Caco-2 (cell line): ENCODE data around the gene NEB. TPM values are rescaled to one million over a fixed set of nuclear protein-coding genes. Genes with fewer than 3 reads are reported as not detected.

Experiments used
- BruUV-seq: library from RNA; stranded (reverse); fragments of 400-500 nt; replicated peaks from 2 replicates; lab custom pipeline; 2021; lab: Mats Ljungman, UMichigan
- CTCF ChIA-PET: fragments of 300-600 bp; sonication (Branson Sonifier 250); formaldehyde crosslinking; loops from one replicate; lab custom pipeline; 2022; ENCODE audit warnings: antibody characterized with exemption; lab: Charles Lee
- POLR2A ChIA-PET: fragments of 300-600 bp; sonication (Branson Sonifier 250); formaldehyde crosslinking; loops from one replicate; lab custom pipeline; 2022; ENCODE audit warnings: antibody characterized with exemption; lab: Charles Lee
- DNase-seq, 2 experiments: peaks; one replicate each; pipeline versions ENCODE4 v3.0.0 to v3.0.0-alpha.2; 2020 to 2022
- H3K27me3 ChIP-seq: replicated peaks from 2 replicates; pipeline ENCODE4 v1.6.0; 2011; ENCODE audit warnings: low read length; ENCODE audit not compliant: control insufficient read depth, insufficient read depth
- H3K36me3 ChIP-seq: 2 replicates; pipeline ENCODE4 v1.5.1; 2011; ENCODE audit warnings: low read length; ENCODE audit not compliant: control insufficient read depth, insufficient read depth
- H3K4me1 ChIP-seq: fragments of 250-450 bp; sonication (Bioruptor Pico); 2 replicates; pipeline ENCODE4 v1.5.1; 2020; ENCODE audit warnings: mild to moderate bottlenecking
- H3K4me3 ChIP-seq: 2 replicates; pipeline ENCODE4 v1.5.1; 2011; ENCODE audit warnings: low read depth, mild to moderate bottlenecking, control low read depth, low read length
- H3K9me3 ChIP-seq: fragments of 250-450 bp; sonication (Bioruptor Pico); 2 replicates; pipeline ENCODE4 v1.5.1; 2020; ENCODE audit warnings: mild to moderate bottlenecking, moderate library complexity
- H3K27ac Mint-ChIP-seq: one replicate; pipeline ENCODE4 v1.8.0; 2022; ENCODE audit warnings: mixed read lengths; ENCODE audit not compliant: unreplicated experiment
- H3K27me3 Mint-ChIP-seq: one replicate; pipeline ENCODE4 v1.8.0; 2022; ENCODE audit warnings: mixed read lengths; ENCODE audit not compliant: insufficient read depth, unreplicated experiment
- H3K36me3 Mint-ChIP-seq: one replicate; pipeline ENCODE4 v1.8.0; 2022; ENCODE audit warnings: mild to moderate bottlenecking, mixed read lengths; ENCODE audit not compliant: insufficient read depth, unreplicated experiment
- H3K4me1 Mint-ChIP-seq: one replicate; pipeline ENCODE4 v1.8.0; 2022; ENCODE audit warnings: low read depth, mixed read lengths; ENCODE audit not compliant: unreplicated experiment
- H3K4me3 Mint-ChIP-seq: one replicate; pipeline ENCODE4 v1.8.0; 2022; ENCODE audit warnings: mild to moderate bottlenecking, moderate library complexity, mixed read lengths; ENCODE audit not compliant: unreplicated experiment
- H3K9me3 Mint-ChIP-seq: one replicate; pipeline ENCODE4 v1.8.0; 2022; ENCODE audit warnings: mixed read lengths; ENCODE audit not compliant: unreplicated experiment
- intact Hi-C: fragments of 100-400 bp; cut with micrococcal nuclease; formaldehyde crosslinking; loops from one replicate; pipeline ENCODE4 v1.10.0; 2022; ENCODE audit not compliant: unreplicated experiment
- total RNA-seq: library from RNA; stranded (reverse); gene quantifications from 2 replicates; pipeline ENCODE4 v1.2.3, GENCODE V29; 2022
- TF ChIP-seq, protein P1 (sequence below), 2 experiments: fragments of 200-600 bp in 1 of 2; IDR thresholded peaks; 1 replicate in 1 of 2; 2 replicates in 1 of 2; pipeline versions ENCODE4 v1.5.1 to v1.8.0; 2011 to 2022; ENCODE audit warnings: antibody characterized with exemption in 1 of 2, control low read depth in 1 of 2, inconsistent platforms in 1 of 2, low read depth in 1 of 2, low read length in 1 of 2, mild to moderate bottlenecking in 1 of 2, moderate library complexity in 1 of 2; ENCODE audit not compliant: insufficient read depth in 1 of 2, severe bottlenecking in 1 of 2, unreplicated experiment in 1 of 2

The NEB gene
- total RNA-seq, 1 experiment from 2014 or later = 14.7 TPM

DNA sequence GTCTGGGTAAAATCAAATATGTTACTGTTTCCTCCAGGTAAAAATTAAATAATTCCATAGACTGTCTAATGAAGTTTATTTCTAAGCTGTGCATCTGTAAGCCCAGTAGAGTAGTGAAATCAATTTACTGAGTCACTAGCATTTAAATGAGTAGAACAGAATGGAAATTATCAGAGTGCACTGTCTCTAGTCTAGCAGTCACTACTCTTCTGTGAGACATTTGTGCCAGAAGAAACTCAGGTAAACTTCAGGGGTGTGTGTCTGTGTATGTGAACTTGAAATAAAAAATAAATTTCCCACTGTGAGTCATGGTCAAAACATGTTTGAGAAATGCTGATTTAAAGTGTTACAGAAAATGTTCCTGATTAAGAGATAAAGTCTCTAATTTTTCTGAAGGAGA lies 178.2 kb downstream of the NEB start:
- BruUV-seq = no TSS peak
- Mint-ChIP-seq H3K36me3 (no peaks in the 10 kb centered on the region), H3K9me3 (no peaks in the 10 kb centered on the region), H3K27ac (no peak overlapping the region), H3K27me3 (no peaks in the 10 kb centered on the region), H3K4me3 (no peak overlapping the region), H3K4me1 (no peaks in the 10 kb centered on the region)
- DNase-seq = no peak
- TF ChIP-seq, protein P1, sequence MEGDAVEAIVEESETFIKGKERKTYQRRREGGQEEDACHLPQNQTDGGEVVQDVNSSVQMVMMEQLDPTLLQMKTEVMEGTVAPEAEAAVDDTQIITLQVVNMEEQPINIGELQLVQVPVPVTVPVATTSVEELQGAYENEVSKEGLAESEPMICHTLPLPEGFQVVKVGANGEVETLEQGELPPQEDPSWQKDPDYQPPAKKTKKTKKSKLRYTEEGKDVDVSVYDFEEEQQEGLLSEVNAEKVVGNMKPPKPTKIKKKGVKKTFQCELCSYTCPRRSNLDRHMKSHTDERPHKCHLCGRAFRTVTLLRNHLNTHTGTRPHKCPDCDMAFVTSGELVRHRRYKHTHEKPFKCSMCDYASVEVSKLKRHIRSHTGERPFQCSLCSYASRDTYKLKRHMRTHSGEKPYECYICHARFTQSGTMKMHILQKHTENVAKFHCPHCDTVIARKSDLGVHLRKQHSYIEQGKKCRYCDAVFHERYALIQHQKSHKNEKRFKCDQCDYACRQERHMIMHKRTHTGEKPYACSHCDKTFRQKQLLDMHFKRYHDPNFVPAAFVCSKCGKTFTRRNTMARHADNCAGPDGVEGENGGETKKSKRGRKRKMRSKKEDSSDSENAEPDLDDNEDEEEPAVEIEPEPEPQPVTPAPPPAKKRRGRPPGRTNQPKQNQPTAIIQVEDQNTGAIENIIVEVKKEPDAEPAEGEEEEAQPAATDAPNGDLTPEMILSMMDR (IDR thresholded peaks at IDR 0.05; ENCODE audit: insufficient read depth in 1 of 2, low read depth in 1 of 2, low read length in 1 of 2, severe bottlenecking in 1 of 2, unreplicated experiment in 1 of 2) = no peak
- Histone ChIP-seq H3K4me1 (no peaks in the 10 kb centered on the region), H3K27me3 (no peaks in the 10 kb centered on the region), H3K4me3 (no peak overlapping the region), H3K36me3 (no peaks in the 10 kb centered on the region), H3K9me3 (no peaks in the 10 kb centered on the region)
- POLR2A ChIA-PET = no interaction called here
- CTCF ChIA-PET = no interaction called here
- intact Hi-C loops = no loop called here

DNA sequence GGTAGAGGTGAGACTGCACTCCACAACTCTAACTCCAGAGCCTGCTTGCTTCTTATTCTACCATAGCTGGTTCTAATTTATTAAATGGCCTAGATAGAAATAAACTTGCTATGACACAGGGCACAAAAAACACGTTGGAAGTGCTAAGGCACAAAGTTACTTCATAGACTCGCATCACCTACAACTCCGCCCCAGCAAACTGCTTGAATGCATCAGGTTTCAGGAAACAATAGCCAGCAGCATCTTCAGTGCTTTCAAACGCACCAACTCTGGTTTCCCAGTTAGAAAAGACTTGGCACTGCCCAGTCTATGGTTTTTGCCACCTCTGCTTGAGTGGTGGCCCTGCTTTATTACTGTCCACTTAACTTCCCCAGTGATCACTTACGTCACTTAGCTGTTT lies 182.0 kb downstream of the NEB start:
- H3K4me1 Mint-ChIP-seq = no peaks in the 10 kb centered on the region
- H3K4me3 Mint-ChIP-seq = no peak overlapping the region
- Histone ChIP-seq H3K27me3 (no peaks in the 10 kb centered on the region), H3K4me1 (no peaks in the 10 kb centered on the region), H3K36me3 (no peaks in the 10 kb centered on the region), H3K9me3 (no peaks in the 10 kb centered on the region), H3K4me3 (no peak overlapping the region)
- TF ChIP-seq, protein P1 (IDR thresholded peaks at IDR 0.05; ENCODE audit: insufficient read depth in 1 of 2, low read depth in 1 of 2, low read length in 1 of 2, severe bottlenecking in 1 of 2, unreplicated experiment in 1 of 2) = no peak
- DNase-seq = no peak
- BruUV-seq = no TSS peak
- CTCF ChIA-PET = no interaction called here
- no peaks in the 10 kb centered on the region for H3K9me3 Mint-ChIP-seq
- no peaks in the 10 kb centered on the region for H3K27me3 Mint-ChIP-seq
- no peak overlapping the region for H3K27ac Mint-ChIP-seq
- no peaks in the 10 kb centered on the region for H3K36me3 Mint-ChIP-seq
- intact Hi-C loops = no loop called here
- POLR2A ChIA-PET = no interaction called here

DNA sequence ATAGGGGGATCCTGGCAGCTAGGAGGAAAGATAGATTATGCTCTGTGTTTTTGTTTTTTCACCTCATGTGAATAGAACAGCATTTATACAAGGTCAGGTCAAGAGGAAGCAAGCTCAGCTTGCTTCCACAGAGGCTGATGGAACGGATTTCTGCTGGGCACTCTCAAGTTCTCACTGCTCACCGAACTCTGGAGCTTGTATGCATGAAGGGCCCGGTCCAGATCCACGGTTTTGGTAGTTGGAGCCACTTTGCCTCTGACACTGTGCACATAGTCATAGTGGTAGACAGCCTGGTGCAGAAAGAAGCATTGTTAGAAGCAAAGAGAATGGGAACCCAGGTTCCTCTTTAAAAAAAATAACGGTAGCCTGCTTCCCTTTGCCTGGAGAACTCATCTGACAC lies 182.7 kb downstream of the NEB start:
- Mint-ChIP-seq H3K36me3 (no peaks in the 10 kb centered on the region), H3K4me3 (no peak overlapping the region), H3K4me1 (no peaks in the 10 kb centered on the region), H3K27ac (no peak overlapping the region), H3K27me3 (no peaks in the 10 kb centered on the region), H3K9me3 (no peaks in the 10 kb centered on the region)
- Histone ChIP-seq H3K9me3 (no peaks in the 10 kb centered on the region), H3K4me1 (no peaks in the 10 kb centered on the region), H3K36me3 (no peaks in the 10 kb centered on the region), H3K27me3 (no peaks in the 10 kb centered on the region), H3K4me3 (no peak overlapping the region)
- intact Hi-C loops = no loop called here
- ChIA-PET CTCF (no interaction called here), POLR2A (no interaction called here)
- no peak for DNase-seq
- TF ChIP-seq, protein P1 (IDR thresholded peaks at IDR 0.05; ENCODE audit: insufficient read depth in 1 of 2, low read depth in 1 of 2, low read length in 1 of 2, severe bottlenecking in 1 of 2, unreplicated experiment in 1 of 2) = no peak
- BruUV-seq = no TSS peak
